ENCODE results near the gene MXD4.

Gene MXD4

GRCh38 chr4:2256781-2257191 is 5.1 kb downstream of the MXD4 start:
- no peak overlapping the region for H3K4me3 ChIP-seq (ENCODE audit: low read length)
- H3K4me1 ChIP-seq (ENCODE audit: control insufficient read depth, low read depth, low read length), result no peaks in the 10 kb centered on the region
- H3K4ac ChIP-seq (ENCODE audit: low read depth, low read length), result no peak overlapping the region
- H4K8ac ChIP-seq (ENCODE audit: low read depth, low read length), result no peak overlapping the region
- no CpG with 5 or more reads among the region's 12 CpGs for WGBS (ENCODE audit: extremely low coverage, insufficient coverage, low lambda C conversion rate)
- H3K36me3 ChIP-seq (ENCODE audit: control insufficient read depth, insufficient read depth, low read length), result peaks cover 2% of the 10 kb centered on the region
- H3K79me1 ChIP-seq (ENCODE audit: low read length), result no peaks in the 10 kb centered on the region
- no peaks in the 10 kb centered on the region for H3K27me3 ChIP-seq (ENCODE audit: insufficient read depth, low read length, poor library complexity)
- H3K56ac ChIP-seq (ENCODE audit: low read length), result no peak overlapping the region
- H2BK5ac ChIP-seq (ENCODE audit: low read length), result no peak overlapping the region
- no peak overlapping the region for H3K27ac ChIP-seq (ENCODE audit: low read depth, low read length)
- no peak overlapping the region for H4K5ac ChIP-seq (ENCODE audit: low read length)
- no peak overlapping the region for H2BK15ac ChIP-seq (replicated peaks; ENCODE audit: low read depth)
- H3K18ac ChIP-seq (ENCODE audit: low read length), result no peak overlapping the region
- H3K79me2 ChIP-seq (ENCODE audit: control insufficient read depth, insufficient read depth, low read length), result no peaks in the 10 kb centered on the region
- H3K23ac ChIP-seq (ENCODE audit: low read length), result no peak overlapping the region
- no peak overlapping the region for H3K4me2 ChIP-seq (ENCODE audit: low read length)
- H2BK120ac ChIP-seq (ENCODE audit: low read depth, low read length), result no peak overlapping the region
- no peak overlapping the region for H3K9ac ChIP-seq (ENCODE audit: low read length)
- DNase-seq, result no peak
- H2AK5ac ChIP-seq (ENCODE audit: low read length), result no peak overlapping the region

- Histone ChIP-seq H3K36me3 (ENCODE audit: control insufficient read depth, insufficient read depth, low read length) (peaks cover 2% of the 10 kb centered on the region), H3K56ac (ENCODE audit: low read length) (no peak overlapping the region), H3K4ac (ENCODE audit: low read depth, low read length) (no peak overlapping the region), H3K27ac (ENCODE audit: low read depth, low read length) (no peak overlapping the region), H3K9ac (ENCODE audit: low read length) (no peak overlapping the region), H3K27me3 (ENCODE audit: insufficient read depth, low read length, poor library complexity) (no peaks in the 10 kb centered on the region), H4K5ac (ENCODE audit: low read length) (no peak overlapping the region), H2BK120ac (ENCODE audit: low read depth, low read length) (no peak overlapping the region), H2BK15ac (replicated peaks; ENCODE audit: low read depth) (no peak overlapping the region), H3K4me1 (ENCODE audit: control insufficient read depth, low read depth, low read length) (no peaks in the 10 kb centered on the region), H2BK5ac (ENCODE audit: low read length) (no peak overlapping the region), H4K8ac (ENCODE audit: low read depth, low read length) (no peak overlapping the region), H3K4me2 (ENCODE audit: low read length) (no peak overlapping the region), H2AK5ac (ENCODE audit: low read length) (no peak overlapping the region), H3K79me2 (ENCODE audit: control insufficient read depth, insufficient read depth, low read length) (no peaks in the 10 kb centered on the region), H3K79me1 (ENCODE audit: low read length) (no peaks in the 10 kb centered on the region), H3K4me3 (ENCODE audit: low read length) (no peak overlapping the region), H3K23ac (ENCODE audit: low read length) (no peak overlapping the region), H3K18ac (ENCODE audit: low read length) (no peak overlapping the region)
- DNase-seq, result no peak
- WGBS (ENCODE audit: extremely low coverage, insufficient coverage, low lambda C conversion rate), result no CpG with 5 or more reads among the region's 8 CpGs
Measured at GRCh38 chr4:2256156-2256731, 5.7 kb downstream of the MXD4 start.

- Histone ChIP-seq H2BK120ac (ENCODE audit: low read depth, low read length) (no peak overlapping the region), H2AK5ac (ENCODE audit: low read length) (no peak overlapping the region), H3K18ac (ENCODE audit: low read length) (no peak overlapping the region), H3K4me2 (ENCODE audit: low read length) (no peak overlapping the region), H3K79me2 (ENCODE audit: control insufficient read depth, insufficient read depth, low read length) (no peaks in the 10 kb centered on the region), H3K4me1 (ENCODE audit: control insufficient read depth, low read depth, low read length) (no peaks in the 10 kb centered on the region), H3K23ac (ENCODE audit: low read length) (no peak overlapping the region), H3K56ac (ENCODE audit: low read length) (no peak overlapping the region), H3K79me1 (ENCODE audit: low read length) (no peaks in the 10 kb centered on the region), H3K36me3 (ENCODE audit: control insufficient read depth, insufficient read depth, low read length) (peaks cover 2% of the 10 kb centered on the region), H4K5ac (ENCODE audit: low read length) (no peak overlapping the region), H3K4ac (ENCODE audit: low read depth, low read length) (no peak overlapping the region), H3K4me3 (ENCODE audit: low read length) (no peak overlapping the region), H4K8ac (ENCODE audit: low read depth, low read length) (no peak overlapping the region), H3K27me3 (ENCODE audit: insufficient read depth, low read length, poor library complexity) (no peaks in the 10 kb centered on the region), H3K9ac (ENCODE audit: low read length) (no peak overlapping the region), H2BK5ac (ENCODE audit: low read length) (no peak overlapping the region), H2BK15ac (replicated peaks; ENCODE audit: low read depth) (no peak overlapping the region), H3K27ac (ENCODE audit: low read depth, low read length) (no peak overlapping the region)
- DNase-seq, result no peak
- WGBS (ENCODE audit: extremely low coverage, insufficient coverage, low lambda C conversion rate), result no CpG with 5 or more reads among the region's 18 CpGs
Measured at GRCh38 chr4:2255501-2256155, 6.3 kb downstream of the MXD4 start.

DNA sequence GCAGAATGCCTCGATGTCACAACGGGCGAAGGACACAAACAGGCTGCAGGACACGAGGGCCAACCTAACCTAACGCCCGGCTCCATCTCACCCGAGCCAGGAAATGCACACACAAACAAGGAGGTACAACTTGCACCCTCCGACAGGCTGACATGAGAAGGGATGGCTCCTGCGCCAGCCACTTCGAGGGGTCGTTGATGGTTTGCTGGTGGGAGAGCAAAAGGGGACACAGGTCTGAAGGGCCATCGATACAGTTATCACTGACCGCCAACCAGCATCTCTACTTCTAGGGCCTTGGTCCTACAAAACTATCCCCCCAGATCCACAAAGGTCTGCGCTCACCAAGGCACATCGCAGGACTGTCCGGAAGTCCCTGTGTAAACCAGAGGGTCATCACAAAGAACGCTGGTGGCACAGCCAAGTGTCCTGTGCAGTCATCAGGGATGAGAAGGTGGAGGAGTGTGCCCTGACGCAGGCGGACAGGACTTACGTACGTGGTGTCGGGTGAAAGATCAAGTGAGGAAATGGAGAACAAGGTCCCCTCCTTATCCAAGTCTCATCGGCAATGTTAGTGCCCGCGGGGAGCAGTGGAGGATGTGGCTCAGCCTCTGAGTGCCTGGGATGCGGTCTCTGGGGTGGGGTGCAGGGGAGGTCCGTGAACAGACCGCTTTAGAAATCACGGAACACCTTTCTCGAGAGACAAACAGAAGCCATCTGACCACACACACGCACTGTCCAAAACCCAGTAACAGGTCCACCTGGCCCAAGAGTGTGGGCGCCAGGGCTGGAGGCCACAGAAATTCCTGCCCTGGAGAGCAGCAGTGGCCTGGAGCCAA is 7.0 kb downstream of the MXD4 start:
- H3K4ac ChIP-seq (ENCODE audit: low read depth, low read length), result no peak overlapping the region
- no peak overlapping the region for H2AK5ac ChIP-seq (ENCODE audit: low read length)
- no peaks in the 10 kb centered on the region for H3K79me1 ChIP-seq (ENCODE audit: low read length)
- no CpG with 5 or more reads among the region's 32 CpGs for WGBS (ENCODE audit: extremely low coverage, insufficient coverage, low lambda C conversion rate)
- no peaks in the 10 kb centered on the region for H3K4me1 ChIP-seq (ENCODE audit: control insufficient read depth, low read depth, low read length)
- no peak for DNase-seq
- H4K8ac ChIP-seq (ENCODE audit: low read depth, low read length), result no peak overlapping the region
- no peak overlapping the region for H4K5ac ChIP-seq (ENCODE audit: low read length)
- H3K56ac ChIP-seq (ENCODE audit: low read length), result no peak overlapping the region
- no peak overlapping the region for H3K27ac ChIP-seq (ENCODE audit: low read depth, low read length)
- H3K27me3 ChIP-seq (ENCODE audit: insufficient read depth, low read length, poor library complexity), result no peaks in the 10 kb centered on the region
- peaks cover 2% of the 10 kb centered on the region for H3K36me3 ChIP-seq (ENCODE audit: control insufficient read depth, insufficient read depth, low read length)
- no peaks in the 10 kb centered on the region for H3K79me2 ChIP-seq (ENCODE audit: control insufficient read depth, insufficient read depth, low read length)
- no peak overlapping the region for H3K18ac ChIP-seq (ENCODE audit: low read length)
- no peak overlapping the region for H3K4me2 ChIP-seq (ENCODE audit: low read length)
- no peak overlapping the region for H3K9ac ChIP-seq (ENCODE audit: low read length)
- H3K23ac ChIP-seq (ENCODE audit: low read length), result no peak overlapping the region
- H2BK5ac ChIP-seq (ENCODE audit: low read length), result no peak overlapping the region
- H2BK15ac ChIP-seq (replicated peaks; ENCODE audit: low read depth), result no peak overlapping the region
- no peak overlapping the region for H2BK120ac ChIP-seq (ENCODE audit: low read depth, low read length)
- no peak overlapping the region for H3K4me3 ChIP-seq (ENCODE audit: low read length)

DNA sequence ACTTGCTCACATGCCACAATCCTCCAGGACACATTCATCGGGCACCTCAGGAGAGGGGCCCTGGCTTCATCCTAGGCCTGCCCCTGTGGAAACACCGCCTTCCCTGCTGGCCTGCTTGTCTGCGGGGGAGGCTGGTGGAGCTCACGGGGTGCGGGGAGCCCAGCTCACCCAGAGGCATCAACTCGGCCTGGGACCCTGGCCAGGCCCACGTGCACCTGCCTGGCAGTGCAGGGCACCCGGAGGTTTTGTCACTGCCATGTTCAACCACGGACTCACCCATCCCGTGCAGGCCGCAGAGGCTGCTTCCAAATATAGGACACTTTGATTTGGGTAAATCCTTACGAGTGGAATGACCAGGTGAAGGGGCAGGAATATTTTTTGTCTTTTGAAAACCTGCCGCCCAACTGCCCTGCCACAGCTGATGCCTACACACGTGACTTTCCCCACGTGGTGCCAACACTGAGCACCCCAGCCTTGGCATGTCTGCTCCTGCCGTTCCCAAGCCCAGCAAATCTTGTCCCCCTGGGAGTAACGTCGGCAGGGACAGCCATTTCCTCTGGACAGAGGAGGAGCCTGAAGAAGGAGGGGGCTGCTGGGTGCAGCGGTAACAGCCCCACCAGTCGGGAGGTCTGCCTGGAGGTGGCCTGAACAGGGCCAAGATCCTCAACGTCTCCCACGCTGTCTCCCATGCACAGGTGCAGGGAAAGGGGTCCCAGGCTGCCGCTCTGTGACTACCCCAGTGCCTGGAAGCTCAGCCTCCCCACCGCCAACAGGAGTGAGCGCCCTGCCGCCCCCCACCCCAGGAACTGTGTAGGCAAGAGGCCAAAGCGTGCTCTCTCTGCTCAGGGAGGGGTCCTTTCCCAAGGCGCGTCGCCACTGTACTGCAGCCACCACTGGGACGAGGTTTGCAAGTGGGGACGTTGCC is 8.5 kb downstream of the MXD4 start:
- no peak overlapping the region for H3K56ac ChIP-seq (ENCODE audit: low read length)
- no CpG with 5 or more reads among the region's 32 CpGs for WGBS (ENCODE audit: extremely low coverage, insufficient coverage, low lambda C conversion rate)
- no peak overlapping the region for H3K9ac ChIP-seq (ENCODE audit: low read length)
- no peak overlapping the region for H2AK5ac ChIP-seq (ENCODE audit: low read length)
- no peak overlapping the region for H4K8ac ChIP-seq (ENCODE audit: low read depth, low read length)
- no peaks in the 10 kb centered on the region for H3K79me2 ChIP-seq (ENCODE audit: control insufficient read depth, insufficient read depth, low read length)
- no peaks in the 10 kb centered on the region for H3K4me1 ChIP-seq (ENCODE audit: control insufficient read depth, low read depth, low read length)
- DNase-seq, result no peak
- H3K4me2 ChIP-seq (ENCODE audit: low read length), result no peak overlapping the region
- no peaks in the 10 kb centered on the region for H3K79me1 ChIP-seq (ENCODE audit: low read length)
- peaks cover 2% of the 10 kb centered on the region for H3K36me3 ChIP-seq (ENCODE audit: control insufficient read depth, insufficient read depth, low read length)
- H2BK15ac ChIP-seq (replicated peaks; ENCODE audit: low read depth), result no peak overlapping the region
- no peak overlapping the region for H3K18ac ChIP-seq (ENCODE audit: low read length)
- no peak overlapping the region for H2BK120ac ChIP-seq (ENCODE audit: low read depth, low read length)
- H3K27ac ChIP-seq (ENCODE audit: low read depth, low read length), result no peak overlapping the region
- H3K4me3 ChIP-seq (ENCODE audit: low read length), result no peak overlapping the region
- H3K27me3 ChIP-seq (ENCODE audit: insufficient read depth, low read length, poor library complexity), result no peaks in the 10 kb centered on the region
- no peak overlapping the region for H4K5ac ChIP-seq (ENCODE audit: low read length)
- H3K4ac ChIP-seq (ENCODE audit: low read depth, low read length), result no peak overlapping the region
- no peak overlapping the region for H2BK5ac ChIP-seq (ENCODE audit: low read length)
- no peak overlapping the region for H3K23ac ChIP-seq (ENCODE audit: low read length)

All from mesendoderm (in vitro differentiated cells).